ENCODE data around the gene LECT2.

LECT2 gene

DNA sequence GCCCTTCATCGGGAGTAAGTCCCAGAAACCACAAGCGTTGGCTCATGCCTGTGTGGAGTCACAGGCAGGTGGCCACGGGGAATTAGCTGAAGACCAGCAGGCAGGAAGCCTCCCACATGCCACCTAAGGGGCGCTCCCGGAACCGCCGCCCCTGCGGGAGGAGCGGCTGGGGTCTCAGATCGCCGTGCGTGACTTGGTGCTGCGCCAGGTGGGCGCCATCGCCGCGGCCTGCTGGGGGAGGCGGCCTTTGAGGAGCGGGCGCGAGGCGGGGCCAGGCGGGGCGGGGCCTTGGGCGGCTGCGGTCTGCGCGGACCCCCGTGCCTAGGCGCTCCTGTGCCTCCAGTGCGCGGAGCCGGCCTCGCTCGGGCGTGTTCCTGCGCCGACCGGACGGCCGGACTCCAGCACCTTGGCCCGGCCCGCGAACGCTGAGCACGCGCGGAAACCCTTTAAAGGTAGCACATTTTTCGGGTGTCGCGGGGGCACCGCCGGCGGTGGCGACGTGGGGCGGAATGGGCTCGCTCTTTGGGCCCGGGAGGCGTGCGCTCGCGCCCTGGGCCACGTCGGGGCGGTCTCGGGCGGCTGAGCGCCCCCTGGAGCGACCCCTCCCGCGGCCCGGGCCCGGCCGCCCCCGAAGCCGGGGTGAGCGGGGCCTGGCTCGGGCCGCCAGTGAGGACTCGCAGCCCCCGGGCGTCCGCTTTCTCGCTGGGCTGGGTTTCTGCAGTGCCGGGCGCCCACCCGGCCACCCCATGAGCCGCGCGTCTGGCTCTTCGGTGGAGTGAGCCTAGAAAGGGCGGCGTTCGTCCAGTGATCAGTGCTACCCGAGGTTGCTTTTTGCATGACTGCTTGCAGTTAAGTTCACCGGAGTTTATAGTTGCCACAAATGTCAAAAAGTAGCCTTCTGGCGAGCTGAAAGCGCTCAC lies 24.5 kb downstream of the LECT2 start:
- DNase-seq, result no peak

DNA sequence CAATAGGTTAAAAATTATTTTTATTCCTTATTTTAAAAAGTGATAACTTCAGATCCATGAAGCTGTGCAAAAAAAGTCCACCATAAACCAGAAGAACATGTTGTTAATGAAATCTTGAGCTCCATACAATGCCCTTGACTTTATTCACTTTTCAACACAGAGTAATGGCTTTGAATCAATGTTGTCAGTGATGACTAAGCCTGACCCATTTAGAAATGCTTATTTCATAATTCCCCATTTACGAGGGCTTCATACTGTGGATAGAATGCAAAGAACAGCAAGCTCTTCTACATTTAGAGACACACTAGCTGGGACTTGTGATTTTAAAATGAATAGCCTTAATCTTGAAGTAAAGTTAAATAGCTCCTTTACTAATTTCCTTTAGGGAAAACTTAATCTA lies 33.4 kb downstream of the LECT2 start:
- DNase-seq, result no peak

DNA sequence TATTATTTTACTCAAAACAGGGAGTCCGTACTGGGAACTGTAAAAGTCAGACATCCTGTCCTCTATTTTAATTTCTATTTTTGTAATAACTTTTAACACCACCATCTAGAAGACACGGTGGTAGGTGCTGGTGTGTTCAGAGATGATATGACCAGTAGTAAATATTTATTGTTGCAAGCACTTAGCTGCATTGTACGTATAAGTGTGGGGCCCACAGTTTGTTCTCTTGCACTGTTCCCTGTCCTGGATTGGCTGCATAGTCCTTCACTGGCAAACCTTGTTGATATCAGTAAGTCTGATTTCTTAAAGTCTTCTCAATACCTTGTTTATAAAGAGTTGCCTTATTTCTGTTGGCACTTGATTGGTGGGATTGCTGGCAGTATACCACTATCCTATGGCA lies 34.6 kb downstream of the LECT2 start:
- no peak for DNase-seq

DNA sequence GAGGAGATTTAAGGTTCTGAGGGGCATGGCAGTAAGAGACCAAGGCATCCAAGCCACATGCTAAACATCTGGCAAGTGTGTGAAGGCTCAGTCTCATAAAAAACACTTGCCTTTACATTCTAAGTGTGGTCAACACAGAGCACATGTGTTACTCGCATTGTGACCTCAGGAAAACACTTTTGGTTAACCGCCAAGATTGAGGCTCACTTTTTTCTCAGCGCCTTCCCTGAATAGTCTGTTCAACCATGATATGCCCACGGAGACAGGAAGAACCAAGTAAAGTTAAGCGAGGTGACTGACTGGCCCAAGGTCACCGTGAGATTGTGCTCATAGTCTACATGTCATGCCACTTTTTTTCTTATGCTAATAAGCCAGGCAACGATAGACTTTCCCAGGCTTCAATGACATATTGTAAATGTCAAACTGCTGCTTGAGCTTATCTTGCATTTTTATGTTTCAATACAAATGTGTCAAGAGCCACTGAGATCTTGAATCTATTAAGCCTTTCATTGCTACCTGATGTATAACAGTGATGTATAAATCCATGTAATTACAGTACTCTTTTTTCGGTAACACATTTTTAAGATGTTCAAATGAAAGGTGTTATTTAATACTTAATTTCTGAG lies 38.0 kb downstream of the LECT2 start:
- DNase-seq, result no peak

DNA sequence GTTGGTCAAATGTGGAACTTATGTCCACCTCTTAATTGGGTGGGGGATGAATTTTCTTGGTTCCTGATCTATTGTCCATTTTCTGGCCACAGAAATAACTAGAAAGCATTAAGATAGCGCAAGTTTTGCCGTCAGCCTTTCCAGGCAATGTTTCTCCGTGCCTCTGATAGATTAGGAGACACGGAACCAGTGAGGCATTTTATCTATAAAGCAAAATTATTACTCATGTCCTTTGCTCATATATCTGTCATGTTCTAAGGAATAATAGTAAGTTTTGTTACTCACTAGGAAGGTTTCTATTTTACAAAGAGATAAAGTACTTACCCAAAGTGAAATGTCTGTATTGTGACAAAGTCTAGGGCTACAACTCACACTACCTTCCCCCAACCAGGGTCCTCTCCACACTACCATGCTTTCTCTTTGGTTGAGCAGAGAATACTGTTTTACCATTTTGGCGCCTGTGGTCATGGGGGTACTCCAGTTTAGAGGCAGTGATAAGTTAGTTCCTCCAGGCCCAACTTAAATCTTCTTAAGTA lies 39.2 kb downstream of the LECT2 start:
- DNase-seq, result no peak

DNA sequence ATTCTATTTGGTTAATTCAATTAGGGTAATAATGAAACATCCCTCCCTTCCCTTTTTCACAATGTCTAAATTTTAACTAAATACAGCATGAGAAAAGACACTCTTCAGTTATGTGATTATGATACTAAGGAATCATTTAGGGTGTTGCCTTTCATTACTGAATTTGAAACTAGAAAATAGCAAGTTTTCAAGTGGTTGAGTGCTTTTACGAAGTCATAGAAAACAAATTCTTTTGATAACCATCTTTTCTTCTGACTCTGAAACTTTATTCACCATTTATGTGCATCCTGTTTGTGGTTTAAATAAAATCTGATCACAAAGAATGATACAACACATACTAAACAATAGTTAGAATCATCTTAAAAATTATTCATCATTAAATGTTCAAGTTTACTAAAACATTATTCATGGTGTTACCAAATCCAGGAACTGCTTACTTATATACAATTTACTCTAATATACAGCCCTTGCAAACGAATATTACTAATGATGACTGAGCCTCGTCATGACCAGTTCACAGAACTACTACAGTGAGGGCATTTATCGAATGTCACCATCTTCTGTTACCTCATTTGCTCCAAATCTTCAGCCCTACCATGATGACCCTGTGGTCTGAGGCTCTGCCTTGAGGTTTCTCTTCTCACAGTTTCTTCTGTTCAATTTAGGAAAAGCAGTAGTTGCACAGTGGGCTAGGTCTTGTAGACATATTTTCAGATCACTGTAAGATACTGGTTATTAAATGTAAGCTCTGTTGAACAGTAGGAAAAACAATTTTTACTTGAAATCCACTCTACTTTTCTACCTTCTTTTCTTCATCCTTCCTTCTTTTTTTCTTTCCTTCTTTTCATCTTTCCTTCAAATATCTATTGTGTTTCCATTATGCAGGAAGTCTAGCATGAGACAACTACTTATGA lies 40.8 kb downstream of the LECT2 start:
- no peak for DNase-seq

DNA sequence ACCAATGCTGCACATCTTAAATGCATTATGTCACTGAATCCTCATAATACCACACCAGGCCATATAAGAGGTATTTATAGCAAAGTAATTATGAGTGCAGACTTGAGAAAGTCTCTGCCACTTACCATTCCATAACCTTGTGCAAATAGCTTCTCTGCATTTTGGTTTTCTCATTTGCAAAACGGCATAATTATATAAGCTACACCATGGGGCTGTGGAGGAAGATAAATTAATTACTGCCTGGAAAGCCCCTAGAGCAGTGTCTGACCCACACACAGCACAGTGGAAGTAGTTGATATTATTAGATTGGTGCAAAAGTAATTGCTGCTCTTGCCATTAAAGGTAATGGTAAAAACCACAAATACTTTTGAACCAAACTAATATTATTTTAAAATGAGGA lies 49.6 kb downstream of the LECT2 start:
- no peak for DNase-seq

DNA sequence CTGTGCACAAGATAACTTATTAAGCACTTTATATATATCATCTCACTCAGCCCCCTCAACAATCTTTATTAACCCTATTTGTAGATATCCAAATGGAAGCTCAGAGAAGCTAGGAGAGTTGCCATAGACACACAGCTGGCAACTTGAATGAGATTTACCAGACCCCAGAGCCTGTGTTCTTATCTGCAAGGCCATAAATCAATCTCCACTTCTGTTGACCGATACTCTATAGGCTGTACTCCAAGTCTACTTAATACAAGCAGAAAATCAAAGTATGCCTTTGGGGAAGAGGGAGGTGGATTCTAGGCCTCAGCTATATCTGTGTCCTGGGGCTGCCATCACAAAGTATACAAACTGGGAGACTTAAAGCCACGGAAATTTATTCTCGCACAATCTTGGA lies 53.1 kb downstream of the LECT2 start:
- DNase-seq, result no peak

DNA sequence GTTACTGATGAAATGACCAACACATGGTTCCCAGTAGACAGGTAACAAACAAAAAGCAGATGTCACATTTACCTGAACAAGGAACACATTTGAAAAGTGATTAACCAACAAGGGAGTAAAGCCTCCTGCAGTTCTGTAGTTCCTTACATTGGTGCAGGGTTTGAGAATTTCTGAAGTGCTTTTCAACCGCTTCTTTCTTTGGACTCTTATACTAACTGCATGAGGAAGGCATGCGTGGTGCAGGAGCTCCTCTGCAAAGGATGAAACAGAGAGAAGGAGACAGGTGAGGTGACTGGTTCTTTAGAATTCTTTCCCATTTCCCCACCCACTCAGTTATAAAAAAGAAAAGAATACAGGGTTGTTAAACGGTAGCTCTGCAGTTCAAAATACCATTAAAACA lies 54.5 kb downstream of the LECT2 start:
- DNase-seq, result no peak

DNA sequence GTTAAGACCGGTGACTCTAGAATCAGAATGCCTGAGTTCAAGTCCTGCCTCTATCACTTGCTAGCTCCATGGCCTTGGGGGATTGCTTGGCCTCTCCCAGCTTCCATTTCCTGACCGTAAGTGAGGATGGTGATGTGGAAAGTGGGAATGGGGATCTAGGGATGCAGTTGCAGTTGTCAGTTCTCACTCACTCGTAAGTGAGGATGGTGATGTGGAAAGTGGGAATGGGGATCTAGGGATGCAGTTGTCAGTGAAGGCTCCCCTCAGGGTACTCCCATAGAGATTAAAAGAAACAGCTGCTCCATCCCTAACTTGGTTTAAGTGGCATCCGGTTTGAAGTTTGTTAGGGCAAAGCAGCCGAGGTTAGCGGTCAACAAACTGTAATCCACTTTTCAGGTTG lies 56.1 kb downstream of the LECT2 start:
- DNase-seq, result no peak
